HepG2 (cell line): ENCODE measurements around the gene SLC25A33. TPM values are rescaled to one million over a fixed set of nuclear protein-coding genes. Genes with fewer than 3 reads are reported as not detected.
A peak's percentile ranks its signal among the peaks of the same experiment; 100 is the strongest.

Experiments used
- ARID5B ChIP-seq: IDR thresholded peaks from 2 replicates; pipeline ENCODE4 v1.4.0; 2020; ENCODE audit warnings: mild to moderate bottlenecking, missing genetic modification reagents
- CEBPB ChIP-seq: IDR thresholded peaks from 2 replicates; pipeline ENCODE4 v1.6.1; 2011; ENCODE audit warnings: low read depth, low read length, improper control_type of control experiment, borderline replicate concordance
- CEBPG ChIP-seq: IDR thresholded peaks from 2 replicates; pipeline ENCODE4 v1.6.1; 2016
- FOSL2 ChIP-seq: sonication (generic); formaldehyde crosslinking; IDR thresholded peaks from 2 replicates; pipeline ENCODE4 v1.4.0; 2020; ENCODE audit warnings: missing genetic modification reagents
- ZBTB33 ChIP-seq: sonication (generic); formaldehyde crosslinking; IDR thresholded peaks from 2 replicates; pipeline ENCODE4 v1.4.0; 2020; ENCODE audit warnings: missing genetic modification reagents
- ZNF687 ChIP-seq: sonication (generic); formaldehyde crosslinking; IDR thresholded peaks from 2 replicates; pipeline ENCODE4 v1.5.1; 2020; ENCODE audit warnings: mild to moderate bottlenecking, missing genetic modification reagents, moderate library complexity
- polyA plus RNA-seq, 8 experiments: library from polyadenylated mRNA; depleted of rRNA in 3 of 8; stranded (reverse) in 7 of 8; unstranded in 1 of 8; fragments of >200 nt; fragmentation: Illumina TruSeq in 4 of 8; extraction: Trizol in 4 of 8; gene quantifications; 2 replicates each; pipeline versions ENCODE4 v1.2.1 to v1.2.3, GENCODE V29; 2011 to 2016; ENCODE audit warnings: low read depth in 4 of 8, missing spikeins in 1 of 8, mixed read lengths in 1 of 8; ENCODE audit not compliant: insufficient read depth in 1 of 8
- total RNA-seq, 5 experiments: library from RNA; depleted of rRNA; stranded (reverse); fragments of >200 nt; fragmentation: Illumina TruSeq; extraction: Trizol; gene quantifications; 2 replicates each; pipeline ENCODE4 v1.2.3, GENCODE V29; 2016; ENCODE audit warnings: low read depth in 1 of 5

Gene SLC25A33
- total and polyA plus RNA-seq, 2 of the 13 experiments (the other 11 are each of a cell fraction or from before 2014, with no cell fraction given), result 15.4 to 50.3 TPM

- TF ChIP-seq ARID5B (CRISPR knock-in tag), result peak; percentile 34; the same call in 1 of the 2 replicates
- TF ChIP-seq ZBTB33 (CRISPR knock-in tag), result peak; percentile 86
- TF ChIP-seq CEBPG, result peak; percentile 74
- peak; percentile 32; the same call in 1 of the 2 replicates for TF ChIP-seq FOSL2 (CRISPR knock-in tag)
- 0 out of 2 replicates have a peak, but pooled peaks have one; percentile 15 for TF ChIP-seq ZNF687 (CRISPR knock-in tag)
- TF ChIP-seq CEBPB, result peak; percentile 50; the same call in 1 of the 2 replicates
- TF ChIP-seq, all 625 proteins: peak for 17; not testable (repeated sequence) for 608
Measured at GRCh38 chr1:9570886-9571529, 31.7 kb downstream of the SLC25A33 start (continued).
